Activated naive CD8-positive, alpha-beta T cell treated with anti-CD3 and anti-CD28 coated beads for 36 hours (primary cell): ENCODE results near the gene DNAH8. TPM values are rescaled to one million over a fixed set of nuclear protein-coding genes. Genes with fewer than 3 reads are reported as not detected.

Experiments
- DNase-seq: peaks from one replicate; pipeline ENCODE4 v3.0.0; 2021
- H3K27ac Mint-ChIP-seq: one replicate; pipeline ENCODE4 v1.8.0; 2022; ENCODE audit warnings: mild to moderate bottlenecking, moderate library complexity, mixed read lengths
- H3K27me3 Mint-ChIP-seq: one replicate; pipeline ENCODE4 v1.8.0; 2022; ENCODE audit warnings: mild to moderate bottlenecking, mixed read lengths
- H3K36me3 Mint-ChIP-seq: one replicate; pipeline ENCODE4 v1.8.0; 2021; ENCODE audit warnings: mild to moderate bottlenecking, mixed read lengths
- H3K4me1 Mint-ChIP-seq: one replicate; pipeline ENCODE4 v1.8.0; 2021; ENCODE audit warnings: mixed read lengths
- H3K4me3 Mint-ChIP-seq: one replicate; pipeline ENCODE4 v1.8.0; 2022; ENCODE audit warnings: mild to moderate bottlenecking, moderate library complexity, mixed read lengths
- H3K9me3 Mint-ChIP-seq: one replicate; pipeline ENCODE4 v1.8.0; 2022; ENCODE audit warnings: mixed read lengths
- total RNA-seq, 2 experiments: library from RNA; stranded (reverse); gene quantifications; one replicate each; pipeline ENCODE4 v1.2.3, GENCODE V29; 2021

Gene DNAH8
- total RNA-seq, 2 experiments from 2014 or later: 0.08 TPM; not detected in 1

DNA sequence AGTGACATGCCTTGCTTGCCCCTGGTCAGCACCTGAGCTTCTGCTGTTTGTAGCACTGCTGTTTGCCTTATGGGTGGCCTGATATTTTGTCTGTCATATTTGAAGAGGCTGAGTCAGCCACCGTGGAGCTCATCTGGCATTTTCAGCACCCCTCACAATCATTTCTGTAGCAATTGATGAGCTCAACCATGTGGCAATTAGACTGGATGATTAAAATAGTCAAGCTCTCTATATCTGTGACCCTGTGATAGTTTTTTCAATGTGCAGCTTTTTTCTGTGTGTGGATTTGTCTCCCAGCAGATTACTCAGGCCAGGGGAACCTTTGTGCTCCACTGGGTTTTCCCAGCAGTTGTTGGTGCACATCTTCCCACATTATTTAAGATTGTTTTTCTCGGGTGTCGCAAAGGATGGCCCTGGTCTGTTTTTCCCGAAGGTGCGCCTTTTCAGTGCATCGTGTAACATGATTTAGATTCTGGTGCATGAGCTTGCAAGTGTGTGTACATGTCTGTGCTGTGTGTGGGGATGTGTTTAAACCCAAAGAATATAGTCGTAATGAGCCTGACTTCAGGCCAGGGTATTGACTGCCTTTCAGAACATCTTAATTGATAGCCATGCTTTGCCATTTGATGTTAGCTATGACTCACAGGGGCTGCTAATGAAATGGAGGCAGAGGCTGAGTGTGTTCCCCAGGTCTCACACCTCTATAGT, 301.9 kb downstream of the DNAH8 start:
- Mint-ChIP-seq H3K4me1 (no peaks in the 10 kb centered on the region), H3K9me3 (no peaks in the 10 kb centered on the region), H3K36me3 (no peaks in the 10 kb centered on the region), H3K4me3 (no peak overlapping the region), H3K27ac (no peak overlapping the region), H3K27me3 (peaks cover 26% of the 10 kb centered on the region)
- no peak for DNase-seq

DNA sequence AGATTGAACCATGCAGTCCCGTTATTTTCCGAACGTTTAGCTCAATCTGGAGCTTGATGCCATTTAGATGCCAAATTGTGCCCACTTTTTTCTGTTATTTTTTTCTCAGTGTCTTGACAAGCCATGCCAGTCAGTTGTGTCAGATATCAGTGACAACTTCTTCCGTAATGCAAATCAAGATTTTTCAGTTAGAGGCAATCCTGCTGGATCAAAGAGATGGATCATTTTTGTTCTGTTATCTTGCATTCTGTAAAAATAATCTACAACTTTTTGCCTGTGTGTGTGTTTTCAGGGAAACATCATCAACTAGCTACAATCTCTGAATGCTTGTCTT, 302.4 kb downstream of the DNAH8 start:
- H3K27ac Mint-ChIP-seq: no peak overlapping the region
- H3K27me3 Mint-ChIP-seq: peaks cover 21% of the 10 kb centered on the region
- H3K4me3 Mint-ChIP-seq: no peak overlapping the region
- DNase-seq: no peak
- no peaks in the 10 kb centered on the region for H3K9me3 Mint-ChIP-seq
- no peaks in the 10 kb centered on the region for H3K36me3 Mint-ChIP-seq
- no peaks in the 10 kb centered on the region for H3K4me1 Mint-ChIP-seq

- Mint-ChIP-seq H3K27me3 (peaks cover 16% of the 10 kb centered on the region), H3K4me3 (no peak overlapping the region), H3K9me3 (no peaks in the 10 kb centered on the region), H3K27ac (no peak overlapping the region), H3K36me3 (no peaks in the 10 kb centered on the region), H3K4me1 (no peaks in the 10 kb centered on the region)
- DNase-seq: no peak
Observed at GRCh38 chr6:39018103-39018502, 303.0 kb downstream of the DNAH8 start.

DNA sequence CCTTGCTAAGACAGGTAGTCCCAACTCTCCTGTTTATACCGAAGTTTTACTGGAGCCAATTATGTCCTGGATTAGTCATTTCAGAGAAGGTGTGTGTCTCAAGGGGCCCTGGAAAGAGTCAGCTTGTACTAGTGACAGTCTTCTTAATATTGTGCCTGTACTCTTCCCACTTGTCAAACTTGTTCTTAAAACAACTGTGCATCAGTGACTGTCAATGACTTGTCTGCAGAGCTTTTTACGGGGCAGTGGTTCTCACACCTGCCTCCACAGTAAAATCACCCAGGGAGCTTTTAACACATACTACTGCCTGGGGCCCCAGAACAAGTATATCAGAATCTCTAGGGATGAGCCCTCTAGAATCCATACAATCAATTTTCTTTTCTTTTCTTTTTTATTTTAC, 305.0 kb downstream of the DNAH8 start:
- no peaks in the 10 kb centered on the region for H3K9me3 Mint-ChIP-seq
- H3K4me1 Mint-ChIP-seq: no peaks in the 10 kb centered on the region
- no peaks in the 10 kb centered on the region for H3K36me3 Mint-ChIP-seq
- peaks cover 10% of the 10 kb centered on the region for H3K27me3 Mint-ChIP-seq
- DNase-seq: no peak
- H3K27ac Mint-ChIP-seq: no peak overlapping the region
- no peak overlapping the region for H3K4me3 Mint-ChIP-seq

DNA sequence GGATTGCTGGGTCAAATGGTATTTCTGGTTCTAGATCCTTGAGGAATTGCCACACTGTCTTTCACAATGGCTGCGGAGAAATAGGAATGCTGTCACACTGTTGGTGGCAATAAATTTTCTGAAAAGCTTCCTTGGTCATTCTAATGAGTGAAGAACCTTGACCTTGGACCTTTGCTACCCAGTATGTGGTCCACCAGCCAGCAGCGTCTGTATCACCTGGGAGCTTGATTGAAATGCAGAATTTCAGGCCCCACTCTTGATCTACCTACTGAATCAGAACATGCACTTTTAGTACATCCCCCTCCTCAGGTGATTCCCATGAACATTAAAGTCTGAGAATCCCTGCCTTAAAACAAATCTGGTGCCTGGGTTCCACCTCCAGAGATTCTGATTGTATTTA, 305.9 kb downstream of the DNAH8 start:
- peaks cover 7% of the 10 kb centered on the region for H3K27me3 Mint-ChIP-seq

GRCh38 chr6:39021779-39022178, 306.7 kb downstream of the DNAH8 start:
- no peak for DNase-seq
- H3K4me1 Mint-ChIP-seq: no peaks in the 10 kb centered on the region
- peaks cover 14% of the 10 kb centered on the region for H3K27me3 Mint-ChIP-seq
- no peak overlapping the region for H3K4me3 Mint-ChIP-seq
- H3K9me3 Mint-ChIP-seq: no peaks in the 10 kb centered on the region
- H3K27ac Mint-ChIP-seq: no peak overlapping the region
- no peaks in the 10 kb centered on the region for H3K36me3 Mint-ChIP-seq

More for the DNA sequence above, 305.9 kb downstream of the DNAH8 start:
- no peaks in the 10 kb centered on the region for H3K9me3 Mint-ChIP-seq
- DNase-seq: no peak
- no peaks in the 10 kb centered on the region for H3K36me3 Mint-ChIP-seq
- no peak overlapping the region for H3K27ac Mint-ChIP-seq
- no peak overlapping the region for H3K4me3 Mint-ChIP-seq
- no peaks in the 10 kb centered on the region for H3K4me1 Mint-ChIP-seq

GRCh38 chr6:39026175-39026574, 311.1 kb downstream of the DNAH8 start:
- H3K27me3 Mint-ChIP-seq: peaks cover 28% of the 10 kb centered on the region
- no peak overlapping the region for H3K4me3 Mint-ChIP-seq
- H3K27ac Mint-ChIP-seq: no peak overlapping the region
- no peak for DNase-seq
- no peaks in the 10 kb centered on the region for H3K36me3 Mint-ChIP-seq
- H3K9me3 Mint-ChIP-seq: no peaks in the 10 kb centered on the region
- H3K4me1 Mint-ChIP-seq: no peaks in the 10 kb centered on the region

DNA sequence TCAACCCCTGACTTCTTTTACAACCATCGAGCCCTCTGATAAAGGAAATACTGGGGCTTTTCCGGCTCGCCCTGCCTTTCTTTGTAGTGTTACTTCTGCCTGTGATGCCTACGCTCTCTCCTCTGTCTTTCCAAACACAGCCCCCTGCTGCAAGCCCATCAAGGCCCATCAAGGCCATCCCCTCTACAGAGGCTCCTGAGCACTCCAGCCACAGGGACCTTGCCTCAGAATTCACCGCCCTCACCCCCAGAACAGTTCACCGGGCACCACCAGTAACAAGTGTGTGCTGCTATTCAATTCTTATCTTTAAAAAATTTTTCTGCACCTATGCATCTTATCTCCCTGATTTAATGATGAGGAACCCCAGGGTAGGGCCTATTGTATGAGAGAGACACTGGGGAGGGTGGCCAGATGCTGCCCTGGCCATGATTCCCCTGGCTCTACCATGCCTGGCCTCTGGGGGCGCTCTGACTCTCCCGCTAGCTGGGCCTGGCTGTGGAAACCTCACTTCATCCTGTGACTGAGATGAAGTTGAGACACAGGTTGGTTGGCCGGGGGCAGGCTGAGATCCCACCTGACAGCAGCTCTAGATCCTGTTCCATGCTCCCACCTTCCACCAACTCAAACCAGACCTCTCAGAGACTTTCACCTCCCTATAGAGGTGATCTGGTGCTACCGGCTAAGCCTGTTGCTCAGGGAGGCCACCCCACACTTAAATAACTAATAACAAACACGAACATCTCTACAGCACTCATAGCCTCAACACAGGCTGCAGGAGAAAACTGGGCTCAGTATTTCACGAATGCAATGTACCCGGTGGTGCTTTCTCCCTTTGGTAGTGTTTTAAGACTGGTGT, 314.3 kb downstream of the DNAH8 start:
- Mint-ChIP-seq H3K36me3 (no peaks in the 10 kb centered on the region), H3K9me3 (no peaks in the 10 kb centered on the region), H3K4me3 (no peak overlapping the region), H3K27me3 (peaks cover 35% of the 10 kb centered on the region), H3K27ac (no peak overlapping the region), H3K4me1 (no peaks in the 10 kb centered on the region)
- peak; percentile 55 for DNase-seq

DNA sequence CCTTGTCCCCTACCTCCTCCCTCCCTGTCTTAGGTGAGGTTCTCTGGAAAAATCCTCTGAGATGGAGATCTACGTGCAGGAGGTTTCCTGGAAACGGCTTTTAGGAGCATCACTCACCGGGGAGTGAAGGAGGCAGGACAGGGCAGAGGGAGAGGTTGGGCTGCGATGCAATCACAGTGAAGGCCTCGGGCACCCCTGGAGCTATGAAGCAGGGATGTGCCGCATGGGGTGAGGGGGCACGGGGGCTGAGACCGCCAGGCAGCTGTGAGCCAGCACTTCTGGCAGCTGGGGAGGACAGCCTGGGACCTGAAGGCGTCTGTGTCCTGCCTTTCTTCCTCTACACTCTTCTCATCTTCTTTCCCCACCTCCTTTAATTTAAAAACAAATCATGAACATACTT, 320.6 kb downstream of the DNAH8 start:
- DNase-seq: no peak
- peaks cover 63% of the 10 kb centered on the region for H3K27me3 Mint-ChIP-seq
- no peaks in the 10 kb centered on the region for H3K9me3 Mint-ChIP-seq
- peaks cover 5% of the 10 kb centered on the region for H3K4me1 Mint-ChIP-seq
- H3K4me3 Mint-ChIP-seq: no peak overlapping the region
- H3K27ac Mint-ChIP-seq: no peak overlapping the region
- no peaks in the 10 kb centered on the region for H3K36me3 Mint-ChIP-seq

- Mint-ChIP-seq H3K9me3 (no peaks in the 10 kb centered on the region), H3K36me3 (no peaks in the 10 kb centered on the region), H3K27ac (no peak overlapping the region), H3K27me3 (peaks cover 73% of the 10 kb centered on the region), H3K4me1 (peaks cover 10% of the 10 kb centered on the region), H3K4me3 (no peak overlapping the region)
- DNase-seq: no peak
Observed at GRCh38 chr6:39037082-39037508, 322.0 kb downstream of the DNAH8 start.

DNA sequence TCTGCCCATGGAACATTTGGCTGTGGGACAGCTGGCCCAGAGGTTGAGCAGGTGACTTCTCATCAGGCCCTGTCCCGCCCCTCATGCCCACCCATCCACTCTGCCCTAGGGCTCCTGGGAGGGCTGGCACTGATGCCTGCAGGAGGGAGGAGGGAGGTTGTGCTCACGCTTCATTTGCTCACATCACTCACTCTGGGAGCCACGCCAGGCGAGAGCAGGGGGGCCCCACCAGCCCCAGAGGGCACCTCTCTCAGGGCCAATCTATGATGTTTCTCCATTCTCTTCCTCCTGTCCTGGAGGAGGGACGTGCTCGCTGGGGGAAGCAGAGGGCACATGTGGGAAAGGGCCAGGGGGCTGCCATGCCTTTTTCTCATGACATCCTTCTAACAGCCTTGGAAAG, 322.6 kb downstream of the DNAH8 start:
- no peak for DNase-seq
- Mint-ChIP-seq H3K27me3 (peaks cover 76% of the 10 kb centered on the region), H3K4me3 (no peak overlapping the region)

GRCh38 chr6:39040080-39040673, 325.1 kb downstream of the DNAH8 start:
- Mint-ChIP-seq H3K36me3 (no peaks in the 10 kb centered on the region), H3K27me3 (peaks cover 66% of the 10 kb centered on the region), H3K27ac (no peak overlapping the region), H3K4me3 (no peak overlapping the region), H3K9me3 (no peaks in the 10 kb centered on the region), H3K4me1 (peaks cover 10% of the 10 kb centered on the region)
- no peak for DNase-seq

More for the DNA sequence above, 322.6 kb downstream of the DNAH8 start:
- Mint-ChIP-seq H3K4me1 (peaks cover 10% of the 10 kb centered on the region), H3K27ac (no peak overlapping the region), H3K9me3 (no peaks in the 10 kb centered on the region), H3K36me3 (no peaks in the 10 kb centered on the region)

- Mint-ChIP-seq H3K27me3 (peaks cover 59% of the 10 kb centered on the region), H3K4me1 (peaks cover 10% of the 10 kb centered on the region), H3K9me3 (no peaks in the 10 kb centered on the region), H3K36me3 (no peaks in the 10 kb centered on the region), H3K27ac (no peak overlapping the region), H3K4me3 (no peak overlapping the region)
- DNase-seq: no peak
Observed at GRCh38 chr6:39041072-39041471, 326.0 kb downstream of the DNAH8 start.

- DNase-seq: no peak
- peaks cover 50% of the 10 kb centered on the region for H3K27me3 Mint-ChIP-seq
- peaks cover 12% of the 10 kb centered on the region for H3K4me1 Mint-ChIP-seq
- no peaks in the 10 kb centered on the region for H3K36me3 Mint-ChIP-seq
- no peak overlapping the region for H3K27ac Mint-ChIP-seq
- H3K9me3 Mint-ChIP-seq: no peaks in the 10 kb centered on the region
- no peak overlapping the region for H3K4me3 Mint-ChIP-seq
Observed at GRCh38 chr6:39043776-39044175, 328.7 kb downstream of the DNAH8 start.

DNA sequence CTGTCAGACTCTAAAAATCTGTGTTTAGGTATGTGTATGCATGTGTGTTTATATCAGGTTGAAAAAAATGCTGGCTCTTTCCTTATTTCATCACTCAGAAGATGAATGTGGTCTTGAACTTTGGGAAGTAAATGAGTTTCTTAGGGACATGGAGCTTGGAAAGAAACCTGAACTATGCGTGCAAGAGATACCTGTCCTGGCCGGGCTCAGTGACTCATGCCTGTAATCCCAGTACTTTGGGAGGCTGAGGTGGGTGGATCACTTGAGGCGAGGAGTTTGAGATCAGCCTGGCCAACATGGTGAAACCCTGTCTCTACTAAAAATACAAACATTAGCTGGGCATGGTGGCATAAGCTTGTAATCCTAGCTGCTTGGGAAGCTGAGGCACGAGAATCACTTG, 329.1 kb downstream of the DNAH8 start:
- H3K9me3 Mint-ChIP-seq: no peaks in the 10 kb centered on the region
- DNase-seq: no peak
- H3K27me3 Mint-ChIP-seq: peaks cover 50% of the 10 kb centered on the region
- H3K36me3 Mint-ChIP-seq: no peaks in the 10 kb centered on the region
- H3K27ac Mint-ChIP-seq: no peak overlapping the region
- H3K4me1 Mint-ChIP-seq: peaks cover 14% of the 10 kb centered on the region
- no peak overlapping the region for H3K4me3 Mint-ChIP-seq
